ENCODE results near the gene SLX4IP. TPM values are rescaled to one million over a fixed set of nuclear protein-coding genes. Genes with fewer than 3 reads are reported as not detected.

Gene SLX4IP
- total and polyA plus RNA-seq, 2 of the 13 experiments (the other 11 are each of a cell fraction or from before 2014, with no cell fraction given), result 3.6 to 7.3 TPM

GRCh38 chr20:10674684-10675449, 239.8 kb downstream of the SLX4IP start (continued):
- TF ChIP-seq ZNF646 (CRISPR knock-in tag; IDR thresholded peaks at IDR 0.05) (no peak), JARID2 (CRISPR knock-in tag; IDR thresholded peaks at IDR 0.05; ENCODE audit: insufficient replicate concordance) (peak; percentile 96), ATAD3A (CRISPR knock-in tag; IDR thresholded peaks at IDR 0.05) (no peak), NCOA2 (CRISPR knock-in tag; IDR thresholded peaks at IDR 0.05) (peak; percentile 23; the same call in 1 of the 2 replicates), BRD4 (CRISPR knock-in tag; IDR thresholded peaks at IDR 0.05) (0 out of 2 replicates have a peak, but pooled peaks have one; percentile 54), MZF1 (CRISPR knock-in tag; IDR thresholded peaks at IDR 0.05; ENCODE audit: borderline replicate concordance) (no peak), ZNF709 (CRISPR knock-in tag; IDR thresholded peaks at IDR 0.05) (no peak), PATZ1 (CRISPR knock-in tag; IDR thresholded peaks at IDR 0.05) (peak; percentile 91), NR2F6 (IDR thresholded peaks at IDR 0.05) (no peak), NR2F6 (CRISPR knock-in tag; IDR thresholded peaks at IDR 0.05) (peak; percentile 66), SP140L (CRISPR knock-in tag; IDR thresholded peaks at IDR 0.05; ENCODE audit: borderline replicate concordance) (no peak), BHLHE40 (IDR thresholded peaks at IDR 0.05; ENCODE audit: low read length) (no peak), ARNT2 (CRISPR knock-in tag; IDR thresholded peaks at IDR 0.05; ENCODE audit: low read depth) (no peak), GABPB1 (CRISPR knock-in tag; IDR thresholded peaks at IDR 0.05) (peak; percentile 66), ZNF317 (CRISPR knock-in tag; IDR thresholded peaks at IDR 0.05) (peak; percentile 87), CTCF (CRISPR knock-in tag; IDR thresholded peaks at IDR 0.05) (peak; percentile 98), NCOA5 (CRISPR knock-in tag; IDR thresholded peaks at IDR 0.05) (no peak), ZSCAN9 (CRISPR knock-in tag; IDR thresholded peaks at IDR 0.05; ENCODE audit: borderline replicate concordance) (no peak), LBX2 (CRISPR knock-in tag; IDR thresholded peaks at IDR 0.05; ENCODE audit: borderline replicate concordance) (peak; percentile 90), HNF4A (CRISPR knock-in tag; IDR thresholded peaks at IDR 0.05) (0 out of 2 replicates have a peak, but pooled peaks have one; percentile 15)
